Endothelial cell of umbilical vein (primary cell): ENCODE data around the gene ADRA2C. TPM values are rescaled to one million over a fixed set of nuclear protein-coding genes. Genes with fewer than 3 reads are reported as not detected.

Experiments
- BruUV-seq: library from RNA; stranded (reverse); fragments of 400-500 nt; replicated peaks from 2 replicates; lab custom pipeline; 2021; lab: Mats Ljungman, UMichigan
- CTCF ChIA-PET: fragments of 300-600, 350-600 bp; sonication (Branson Sonifier 250); formaldehyde crosslinking; loops from one replicate; lab custom pipeline; 2021; ENCODE audit warnings: antibody characterized with exemption, inconsistent platforms; lab: Charles Lee
- POLR2A ChIA-PET: fragments of 300-600, 350-600 bp; sonication (Branson Sonifier 250); formaldehyde crosslinking; loops from one replicate; lab custom pipeline; 2021; ENCODE audit warnings: antibody characterized with exemption, inconsistent platforms; lab: Charles Lee
- DNase-seq: peaks from one replicate; pipeline ENCODE4 v3.0.0-alpha.2; 2011; ENCODE audit warnings: low read depth, low spot score
- FAIRE-seq: peaks from 2 replicates; lab custom pipeline; 2011; peaks lifted over from hg19 to GRCh38; lab: Jason Lieb, UNC
- H2AFZ ChIP-seq: 2 replicates; pipeline ENCODE4 v1.6.0; 2012; ENCODE audit warnings: low read depth, low read length, control low read depth, inconsistent platforms
- H3K27ac ChIP-seq: 2 replicates; pipeline ENCODE4 v1.5.1; 2011; ENCODE audit warnings: low read depth, mild to moderate bottlenecking, control low read depth, low read length, moderate library complexity; ENCODE audit not compliant: insufficient read depth
- H3K27me3 ChIP-seq, 2 experiments: 2 replicates each; pipeline versions ENCODE4 v1.6.0 to v1.6.1; 2011; ENCODE audit warnings: low read length in 2 of 2, mixed read lengths in 1 of 2; ENCODE audit not compliant: control insufficient read depth in 2 of 2, insufficient read depth in 2 of 2
- H3K36me3 ChIP-seq, 2 experiments: 2 replicates in 1 of 2; 3 replicates in 1 of 2; pipeline ENCODE4 v1.5.1; 2011; ENCODE audit warnings: low read length in 2 of 2, mild to moderate bottlenecking in 1 of 2, moderate library complexity in 1 of 2; ENCODE audit not compliant: control insufficient read depth in 2 of 2, insufficient read depth in 2 of 2; ENCODE audit errors: extremely low read depth in 1 of 2
- H3K4me1 ChIP-seq: 3 replicates; pipeline ENCODE4 v1.5.1; 2011; ENCODE audit warnings: mild to moderate bottlenecking, low read length; ENCODE audit not compliant: control insufficient read depth, insufficient read depth; ENCODE audit errors: extremely low read depth
- H3K4me2 ChIP-seq: 2 replicates; pipeline ENCODE4 v1.6.1; 2011; ENCODE audit warnings: low read length, control low read depth, mixed read lengths; ENCODE audit not compliant: insufficient read depth
- H3K4me3 ChIP-seq, 3 experiments: fragments of 200-600 bp in 1 of 3; sonication (generic), shearing (Covaris generic) in 1 of 3; replicated peaks in 1 of 3; 2 replicates each; pipeline ENCODE4 v1.5.1; 2011 to 2016; ENCODE audit warnings: control low read depth in 3 of 3, low read length in 3 of 3, mild to moderate bottlenecking in 2 of 3, inconsistent platforms in 1 of 3, low read depth in 1 of 3, moderate library complexity in 1 of 3; ENCODE audit not compliant: insufficient read depth in 1 of 3
- H3K79me2 ChIP-seq: 2 replicates; pipeline ENCODE4 v1.6.0; 2012; ENCODE audit warnings: low read length, inconsistent platforms; ENCODE audit not compliant: control insufficient read depth, insufficient read depth
- H3K9ac ChIP-seq: replicated peaks from 2 replicates; pipeline ENCODE3; 2011; ENCODE audit warnings: low read length, control low read depth; ENCODE audit not compliant: insufficient read depth; ENCODE audit errors: extremely low read depth
- H3K9me1 ChIP-seq: replicated peaks from 3 replicates; pipeline ENCODE4 v1.6.0; 2011; ENCODE audit warnings: mild to moderate bottlenecking, low read length; ENCODE audit not compliant: control insufficient read depth, insufficient read depth; ENCODE audit errors: extremely low read depth
- H3K9me3 ChIP-seq: replicated peaks from 2 replicates; pipeline ENCODE4 v1.5.1; 2012; ENCODE audit warnings: low read length, inconsistent platforms; ENCODE audit not compliant: control insufficient read depth, insufficient read depth
- H4K20me1 ChIP-seq: replicated peaks from 2 replicates; pipeline ENCODE3; 2011; ENCODE audit warnings: mild to moderate bottlenecking, low read length; ENCODE audit not compliant: control insufficient read depth, insufficient read depth; ENCODE audit errors: extremely low read depth
- CTCF ChIP-seq, 2 donors: IDR thresholded peaks; 1 replicate in 1 of 2; 2 replicates in 1 of 2; pipeline ENCODE4 v1.5.1; 2011; ENCODE audit warnings: low read length in 2 of 2, mild to moderate bottlenecking in 2 of 2, moderate library complexity in 2 of 2, control low read depth in 1 of 2, inconsistent platforms in 1 of 2, low read depth in 1 of 2; ENCODE audit not compliant: insufficient read depth in 1 of 2; ENCODE audit errors: extremely low read depth in 1 of 2
- EZH2 ChIP-seq: IDR thresholded peaks from 2 replicates; pipeline ENCODE4 v1.6.1; 2012; ENCODE audit warnings: borderline replicate concordance, low read depth, mild to moderate bottlenecking, moderate library complexity, low read length, inconsistent platforms; ENCODE audit not compliant: severe bottlenecking
- FOS ChIP-seq: IDR thresholded peaks from 2 replicates; pipeline ENCODE4 v1.6.1; 2011; ENCODE audit warnings: mild to moderate bottlenecking, low read length, moderate library complexity, borderline replicate concordance; ENCODE audit not compliant: insufficient read depth
- GATA2 ChIP-seq: IDR thresholded peaks from 2 replicates; pipeline ENCODE4 v1.7.0; 2011; ENCODE audit warnings: low read depth, mild to moderate bottlenecking, moderate library complexity, mixed read lengths, low read length; ENCODE audit not compliant: insufficient read length, insufficient read depth
- JUN ChIP-seq: IDR thresholded peaks from 2 replicates; pipeline ENCODE4 v1.6.1; 2011; ENCODE audit warnings: borderline replicate concordance, low read depth; ENCODE audit not compliant: insufficient read length, insufficient read depth
- MAX ChIP-seq: IDR thresholded peaks from 2 replicates; pipeline ENCODE4 v1.6.1; 2011; ENCODE audit not compliant: insufficient read depth, insufficient read length
- MYC ChIP-seq: IDR thresholded peaks from one replicate; pipeline ENCODE4 v1.6.1; 2011; ENCODE audit warnings: mild to moderate bottlenecking, low read depth, low read length
- POLR2A ChIP-seq: IDR thresholded peaks from 2 replicates; pipeline ENCODE4 v1.6.1; 2012; ENCODE audit warnings: low read depth, mild to moderate bottlenecking, control low read depth, low read length
- POLR2AphosphoS5 ChIP-seq: IDR thresholded peaks from 2 replicates; pipeline ENCODE4 v1.6.1; 2012; ENCODE audit warnings: low read depth, mild to moderate bottlenecking, control low read depth, low read length, moderate library complexity; ENCODE audit not compliant: insufficient read depth
- dilution Hi-C: fragments of 300-500 bp; cut with MboI; formaldehyde crosslinking; loops from one replicate; pipeline ENCODE4 v1.15.0; 2019; ENCODE audit warnings: low sequenced_read_pairs; ENCODE audit not compliant: extremely low pct_ligation_motif_present
- intact Hi-C: fragments of 100-400 bp; cut with micrococcal nuclease; formaldehyde crosslinking; loops from one replicate; pipeline ENCODE4 v1.10.0; 2022
- polyA plus RNA-seq, 4 experiments: library from polyadenylated mRNA; depleted of rRNA in 3 of 4; stranded (reverse) in 3 of 4; unstranded in 1 of 4; fragments of >200 nt; gene quantifications; 2 replicates each; pipeline versions ENCODE4 v1.2.1 to v1.2.3, GENCODE V29; 2011 to 2012; ENCODE audit warnings: missing spikeins in 1 of 4
- total RNA-seq: library from RNA; stranded (reverse); gene quantifications from 2 replicates; pipeline ENCODE4 v1.2.3, GENCODE V29; 2021

ADRA2C gene
- total and polyA plus RNA-seq, 2 donors (not counting 3 experiments of a cell fraction or from before 2014, with no cell fraction given): 0.03 to 0.40 TPM

GRCh38 chr4:3800351-3800750 lies 34.2 kb downstream of the ADRA2C start:
- Histone ChIP-seq H3K79me2 (no peaks in the 10 kb centered on the region), H3K36me3 (no peaks in the 10 kb centered on the region), H4K20me1 (no peaks in the 10 kb centered on the region), H3K9me3 (no peaks in the 10 kb centered on the region), H3K9me1 (no peaks in the 10 kb centered on the region), H3K4me2 (no peak overlapping the region), H3K27me3 (no peaks in the 10 kb centered on the region), H3K4me1 (no peaks in the 10 kb centered on the region), H3K9ac (no peak overlapping the region), H3K4me3 (no peak overlapping the region), H3K27ac (no peak overlapping the region), H2AFZ (no peak overlapping the region)
- intact Hi-C loops (no loop called here), dilution Hi-C loops (no loop called here)
- no peak for TF ChIP-seq CTCF (IDR thresholded peaks at IDR 0.05; ENCODE audit: extremely low read depth in 1 of 2, insufficient read depth in 1 of 2, low read depth in 1 of 2, low read length in 2 of 2)
- TF ChIP-seq MYC: no peak
- no peak for TF ChIP-seq EZH2
- TF ChIP-seq JUN: no peak
- TF ChIP-seq FOS: no peak
- TF ChIP-seq MAX: no peak
- TF ChIP-seq POLR2AphosphoS5: no peak
- TF ChIP-seq POLR2A: no peak
- TF ChIP-seq GATA2: no peak
- DNase-seq (no peak), FAIRE-seq (no peak)
- CTCF ChIA-PET: no interaction called here
- POLR2A ChIA-PET: no interaction called here
- BruUV-seq: no TSS peak
